Fibroblast of skin of left quadriceps (primary cell): ENCODE results near the gene BNIP1.
"Not testable (repeated sequence)": the region's sequence is repeated elsewhere in the genome, so short reads cannot be mapped to it uniquely, and the experiment has no call there.

Source experiments
- DNase-seq, 2 experiments: peaks; one replicate each; pipeline ENCODE4 v3.0.0-alpha.2; 2013; ENCODE audit warnings: low read depth in 2 of 2

The BNIP1 gene, protein sequence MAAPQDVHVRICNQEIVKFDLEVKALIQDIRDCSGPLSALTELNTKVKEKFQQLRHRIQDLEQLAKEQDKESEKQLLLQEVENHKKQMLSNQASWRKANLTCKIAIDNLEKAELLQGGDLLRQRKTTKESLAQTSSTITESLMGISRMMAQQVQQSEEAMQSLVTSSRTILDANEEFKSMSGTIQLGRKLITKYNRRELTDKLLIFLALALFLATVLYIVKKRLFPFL

GRCh38 chr5:173144200-173145176 is at the start of gene BNIP1:
Gene BNIP1 (plus strand): TSS chr5:173144531. CDS start chr5:173144546, 15 bp downstream.
- peak; percentile 88 to 89 for DNase-seq

DNA sequence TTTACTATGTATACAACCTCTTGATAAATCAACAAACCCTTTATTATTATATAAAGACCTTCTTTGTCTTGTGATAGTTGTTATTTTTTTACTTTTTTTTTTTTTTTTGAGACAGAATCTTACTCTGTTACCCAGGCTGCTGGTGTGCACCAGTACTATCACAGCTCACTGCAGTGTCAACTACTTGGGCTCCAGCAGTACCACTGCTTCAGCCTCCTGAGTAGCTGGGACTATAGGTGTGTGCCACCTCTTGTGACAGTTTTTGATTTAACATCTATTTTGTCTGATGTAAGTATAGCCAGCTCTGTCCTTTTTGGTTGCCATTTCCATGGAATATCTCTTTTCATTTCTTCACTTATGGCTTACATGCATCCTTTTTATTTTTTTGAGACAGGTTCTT is 45.5 kb upstream of the BNIP1 start:
- no peak for DNase-seq

DNA sequence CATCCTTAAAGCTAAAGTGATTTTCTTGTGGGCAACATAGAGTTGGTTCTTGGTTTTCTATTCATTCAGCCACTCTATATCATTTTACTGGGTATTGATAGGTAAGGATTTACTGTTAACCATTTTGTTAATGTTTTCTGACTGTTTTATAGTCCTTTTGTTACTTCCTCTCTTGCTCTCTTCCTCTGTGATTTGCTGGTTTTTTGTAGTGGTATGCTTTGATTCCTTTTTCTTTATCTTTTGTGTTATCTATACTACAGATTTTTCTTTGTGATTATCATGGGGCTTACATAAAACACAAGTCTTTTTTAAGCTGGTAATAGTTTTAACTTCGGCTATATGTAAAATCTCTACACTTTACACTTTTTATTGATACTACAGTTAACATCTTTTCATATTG is 44.9 kb upstream of the BNIP1 start:
- DNase-seq, result no peak

DNA sequence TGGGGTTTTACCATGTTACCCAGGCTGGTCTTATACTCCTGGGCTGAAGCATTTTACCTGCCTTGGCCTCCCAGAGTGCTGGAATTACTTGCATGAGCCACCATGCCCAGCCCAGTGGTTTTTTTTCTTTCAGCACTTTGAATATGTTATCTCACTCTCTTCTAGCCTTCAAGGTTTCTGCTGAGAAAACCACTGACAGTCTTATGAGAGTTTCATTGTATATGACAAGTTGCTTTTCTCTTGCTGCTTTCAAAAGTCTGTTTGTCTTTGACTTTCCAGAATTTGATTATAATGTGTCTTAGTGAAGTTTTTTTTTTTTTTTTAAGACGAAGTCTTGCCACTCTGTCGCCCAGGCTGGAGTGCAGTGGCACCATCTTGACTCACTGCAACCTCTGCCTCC is 43.1 kb upstream of the BNIP1 start:
- no peak for DNase-seq

DNA sequence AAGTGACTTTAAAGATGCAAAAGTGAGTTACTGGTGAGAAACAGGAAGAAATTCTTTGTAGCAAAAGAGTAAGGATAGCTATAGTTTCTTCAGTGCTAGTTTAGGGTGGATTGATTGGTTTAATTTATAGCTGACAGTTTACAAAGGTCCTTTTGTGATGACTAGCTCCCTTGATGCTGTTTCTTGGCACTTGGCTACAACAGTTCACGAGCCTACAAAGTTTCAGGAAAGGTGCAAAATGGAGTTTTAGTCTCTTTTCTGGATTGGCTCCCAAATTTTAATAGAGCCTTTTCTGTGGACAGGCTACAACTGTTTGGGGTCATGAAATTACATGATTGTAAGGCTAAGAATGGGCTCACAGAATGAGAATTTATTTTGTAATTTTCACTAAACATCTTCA is 40.9 kb upstream of the BNIP1 start:
- DNase-seq, result no peak

- DNase-seq, result no peak
Observed at GRCh38 chr5:173108914-173109313, 35.4 kb upstream of the BNIP1 start.

GRCh38 chr5:173114536-173114935 is 29.8 kb upstream of the BNIP1 start:
- no peak for DNase-seq

- no peak for DNase-seq
Observed at GRCh38 chr5:173119719-173120118, 24.6 kb upstream of the BNIP1 start.

- DNase-seq, result no peak
Observed at GRCh38 chr5:173123416-173123815, 20.9 kb upstream of the BNIP1 start.

DNA sequence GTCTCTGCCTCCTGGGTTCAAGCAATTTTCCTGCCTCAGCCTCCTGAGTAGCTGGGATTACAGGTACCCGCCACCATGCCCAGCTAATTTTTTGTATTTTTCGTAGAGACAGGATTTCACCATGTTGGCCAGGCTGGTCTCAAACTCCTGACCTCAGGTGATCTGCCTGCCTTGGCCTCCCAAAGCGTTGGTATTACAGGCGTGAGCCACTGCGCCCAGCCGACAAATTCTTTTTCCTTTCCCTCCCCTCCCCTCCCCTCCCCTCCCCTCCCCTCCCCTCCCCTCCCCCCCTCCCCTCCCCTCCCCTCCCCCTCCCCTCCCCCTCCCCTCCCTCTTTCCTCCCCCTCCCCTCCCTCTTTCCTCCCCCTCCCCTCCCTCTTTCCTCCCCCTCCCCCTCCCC is 12.2 kb upstream of the BNIP1 start:
- DNase-seq, result not testable (repeated sequence)

DNA sequence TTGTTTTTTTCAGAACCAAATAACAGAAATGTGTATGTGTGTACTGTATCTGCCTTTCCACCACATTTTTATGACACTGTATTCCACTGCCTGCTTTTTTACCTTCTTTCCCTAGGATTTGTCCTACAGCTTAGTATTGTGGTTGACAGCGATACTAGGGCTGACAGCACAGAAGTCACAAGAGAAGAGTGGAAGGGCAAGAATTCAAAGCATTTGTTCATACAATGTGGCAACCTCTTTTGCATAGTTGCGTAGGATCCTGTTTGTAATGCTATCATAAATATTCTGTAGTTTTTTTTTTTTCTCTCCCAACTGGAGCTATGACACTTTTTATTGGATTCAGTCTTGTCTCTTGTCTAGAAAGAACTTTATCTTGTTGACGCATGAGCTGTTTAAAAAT is 5.6 kb upstream of the BNIP1 start:
- DNase-seq, result no peak

- no peak for DNase-seq
Observed at GRCh38 chr5:173139631-173140030, 4.7 kb upstream of the BNIP1 start.

- DNase-seq, result no peak
Observed at GRCh38 chr5:173140769-173141168, 3.6 kb upstream of the BNIP1 start.

DNA sequence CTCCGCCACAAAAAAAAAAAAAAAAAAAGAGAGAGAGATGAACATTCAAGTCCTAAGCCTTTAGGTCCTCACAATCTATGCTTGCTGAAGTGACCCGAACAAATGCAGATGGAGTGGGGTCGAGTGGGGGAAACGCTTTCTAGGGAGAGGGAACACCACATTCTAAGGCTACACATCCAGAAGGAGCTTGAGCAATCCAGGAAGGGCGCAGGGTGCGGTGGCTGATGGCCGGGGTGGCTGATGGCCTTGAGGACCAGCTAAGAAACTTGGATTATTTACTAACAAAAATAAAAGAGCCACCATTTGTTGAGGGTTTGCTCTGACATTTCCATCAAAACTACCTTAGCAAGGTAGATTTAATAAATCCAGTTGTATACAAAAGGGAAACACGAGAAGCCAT is 764 bp upstream of the BNIP1 start:
- DNase-seq, result no peak

- DNase-seq, result no peak
Observed at GRCh38 chr5:173148354-173148753, 4.0 kb downstream of the BNIP1 start.

- no peak for DNase-seq
Observed at GRCh38 chr5:173152547-173152946, 8.2 kb downstream of the BNIP1 start.

GRCh38 chr5:173153842-173154241 is 9.5 kb downstream of the BNIP1 start:
- DNase-seq, result no peak

DNA sequence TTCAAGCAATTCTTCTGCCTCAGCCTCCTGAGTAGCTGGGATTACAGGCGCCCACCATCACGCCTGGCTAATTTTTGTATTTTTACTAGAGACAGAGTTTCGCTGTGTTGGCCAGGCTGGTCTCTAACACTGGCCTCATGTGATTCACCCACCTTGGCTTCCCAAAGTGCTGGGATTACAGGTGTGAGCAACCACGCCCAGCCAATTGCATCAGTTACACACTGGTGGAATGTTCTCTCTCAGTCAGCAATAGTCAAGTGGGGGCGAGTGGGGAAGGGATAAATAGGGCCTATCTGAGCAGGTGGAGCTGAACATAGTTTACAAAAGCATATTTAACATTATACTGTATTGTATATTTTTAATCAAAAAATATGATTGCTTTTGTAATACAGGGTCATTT is 10.3 kb downstream of the BNIP1 start:
- DNase-seq, result not testable (repeated sequence)

GRCh38 chr5:173155912-173156311 is 11.6 kb downstream of the BNIP1 start:
- no peak for DNase-seq

- no peak for DNase-seq
Observed at GRCh38 chr5:173158366-173158765, 14.0 kb downstream of the BNIP1 start.

- no peak for DNase-seq
Observed at GRCh38 chr5:173159256-173159655, 14.9 kb downstream of the BNIP1 start.

DNA sequence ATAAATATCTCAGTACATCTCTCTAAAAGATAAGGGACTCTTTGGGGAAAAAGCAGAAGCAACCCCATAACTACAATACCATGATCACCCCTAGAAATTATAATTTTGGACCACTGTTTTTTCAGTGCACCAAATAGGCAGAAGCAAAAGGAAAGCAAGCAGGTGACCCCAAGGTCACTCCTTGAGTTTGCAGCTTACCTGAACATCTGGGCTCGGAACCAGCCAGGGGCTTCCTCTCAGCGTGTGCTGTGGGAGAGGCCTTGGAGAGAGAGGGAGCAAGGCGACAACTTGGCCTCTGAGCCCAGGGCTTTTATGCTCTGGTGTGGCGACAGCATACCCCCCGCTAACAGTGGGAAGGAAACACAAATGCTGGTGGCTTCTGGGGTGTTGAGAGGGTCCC is 16.8 kb downstream of the BNIP1 start:
- DNase-seq, result no peak

- no peak for DNase-seq
Observed at GRCh38 chr5:173163219-173163618, 18.9 kb downstream of the BNIP1 start.
